HUES64 (cell line): Measurements from ENCODE around the gene APEH. TPM values are rescaled to one million over a fixed set of nuclear protein-coding genes. Genes with fewer than 3 reads are reported as not detected.

Source experiments
- H3K27ac ChIP-seq: 2 replicates; pipeline ENCODE4 v1.7.0; 2013; ENCODE audit warnings: low read depth, low read length, inconsistent platforms
- H3K27me3 ChIP-seq: 2 replicates; pipeline ENCODE4 v1.6.1; 2013; ENCODE audit warnings: mild to moderate bottlenecking, low read length; ENCODE audit not compliant: insufficient read depth
- H3K36me3 ChIP-seq: 2 replicates; pipeline ENCODE4 v1.6.1; 2013; ENCODE audit warnings: mild to moderate bottlenecking, low read length; ENCODE audit not compliant: insufficient read depth
- H3K4me1 ChIP-seq: 2 replicates; pipeline ENCODE4 v1.6.1; 2013; ENCODE audit warnings: mild to moderate bottlenecking, low read length, moderate library complexity; ENCODE audit not compliant: insufficient read depth
- H3K4me3 ChIP-seq: 2 replicates; pipeline ENCODE4 v1.5.1; 2013; ENCODE audit warnings: mild to moderate bottlenecking, low read length, moderate library complexity
- H3K9ac ChIP-seq: 2 replicates; pipeline ENCODE4 v1.6.1; 2013; ENCODE audit warnings: mild to moderate bottlenecking, low read depth, low read length
- H3K9me3 ChIP-seq: 2 replicates; pipeline ENCODE4 v1.6.1; 2013; ENCODE audit warnings: low read depth, low read length; ENCODE audit not compliant: insufficient read depth
- WGBS: fragments of 150-250, 120-280 bp; methylation state at CpG from one replicate; pipeline ENCODE4 v1.1.7; 2013; ENCODE audit warnings: missing lambda C conversion rate; 5-methylcytosine and 5-hydroxymethylcytosine counted together
- polyA plus RNA-seq, 2 experiments: library from polyadenylated mRNA; stranded (reverse); fragments of 50-300 nt; gene quantifications; one replicate each; pipeline ENCODE4 v1.2.3, GENCODE V29; 2013

The APEH gene
- polyA plus RNA-seq (2013, experiment 1 of 2): 106 TPM
- polyA plus RNA-seq (2013, experiment 2 of 2): 112 TPM

- Histone ChIP-seq H3K27ac (peak within 1 kb of the TSS; percentile 97), H3K27me3 (no peaks in the 10 kb centered on the region), H3K9me3 (no peaks in the 10 kb centered on the region), H3K4me1 (0 out of 2 replicates have a peak, but pooled peaks cover 2% of the 10 kb centered on the region), H3K4me3 (peak within 1 kb of the TSS; percentile 89), H3K9ac (peak within 1 kb of the TSS; percentile 81), H3K36me3 (peaks cover 36% of the 10 kb centered on the region)
- under 1% methylated on average over 70 of the region's 71 CpGs for WGBS
Measured at GRCh38 chr3:49673715-49674496, at the start of gene APEH. APEH (plus strand) TSS chr3:49674351; CDS start chr3:49674402, 51 bp downstream.

GRCh38 chr3:49625071-49625470 lies 49.1 kb upstream of the APEH start:
- WGBS: 94% methylated on average over 13 of the region's 13 CpGs

GRCh38 chr3:49626101-49626581 lies 48.0 kb upstream of the APEH start:
- no peaks in the 10 kb centered on the region for H3K9me3 ChIP-seq
- no peak overlapping the region for H3K4me3 ChIP-seq
- WGBS: 86% methylated on average over 8 of the region's 8 CpGs
- no peak overlapping the region for H3K27ac ChIP-seq
- H3K4me1 ChIP-seq: no peaks in the 10 kb centered on the region
- no peaks in the 10 kb centered on the region for H3K27me3 ChIP-seq
- no peaks in the 10 kb centered on the region for H3K36me3 ChIP-seq
- H3K9ac ChIP-seq: no peak overlapping the region

More at GRCh38 chr3:49625071-49625470, 49.1 kb upstream of the APEH start:
- Histone ChIP-seq H3K4me3 (no peak overlapping the region), H3K9me3 (no peaks in the 10 kb centered on the region), H3K9ac (no peak overlapping the region), H3K36me3 (no peaks in the 10 kb centered on the region), H3K27me3 (no peaks in the 10 kb centered on the region), H3K27ac (no peak overlapping the region), H3K4me1 (no peaks in the 10 kb centered on the region)

GRCh38 chr3:49626796-49627195 lies 47.4 kb upstream of the APEH start:
- no peaks in the 10 kb centered on the region for H3K4me1 ChIP-seq
- 100% methylated on average over 1 of the region's 1 CpG for WGBS
- no peaks in the 10 kb centered on the region for H3K9me3 ChIP-seq
- no peak overlapping the region for H3K9ac ChIP-seq
- H3K27me3 ChIP-seq: no peaks in the 10 kb centered on the region
- no peak overlapping the region for H3K4me3 ChIP-seq
- no peak overlapping the region for H3K27ac ChIP-seq
- no peaks in the 10 kb centered on the region for H3K36me3 ChIP-seq

- Histone ChIP-seq H3K9me3 (no peaks in the 10 kb centered on the region), H3K27ac (no peak overlapping the region), H3K9ac (no peak overlapping the region), H3K27me3 (no peaks in the 10 kb centered on the region), H3K4me1 (no peaks in the 10 kb centered on the region), H3K36me3 (no peaks in the 10 kb centered on the region), H3K4me3 (no peak overlapping the region)
- 92% methylated on average over 5 of the region's 5 CpGs for WGBS
Measured at GRCh38 chr3:49627634-49628033, 46.5 kb upstream of the APEH start.

GRCh38 chr3:49628249-49628648 lies 45.9 kb upstream of the APEH start:
- H3K9ac ChIP-seq: no peak overlapping the region
- H3K36me3 ChIP-seq: no peaks in the 10 kb centered on the region
- no peaks in the 10 kb centered on the region for H3K9me3 ChIP-seq
- H3K27me3 ChIP-seq: no peaks in the 10 kb centered on the region
- 92% methylated on average over 2 of the region's 2 CpGs for WGBS
- H3K4me1 ChIP-seq: no peaks in the 10 kb centered on the region
- H3K4me3 ChIP-seq: no peak overlapping the region
- H3K27ac ChIP-seq: no peak overlapping the region

GRCh38 chr3:49629451-49629850 lies 44.7 kb upstream of the APEH start:
- Histone ChIP-seq H3K4me1 (no peaks in the 10 kb centered on the region), H3K27ac (no peak overlapping the region), H3K36me3 (no peaks in the 10 kb centered on the region), H3K4me3 (no peak overlapping the region), H3K9me3 (no peaks in the 10 kb centered on the region), H3K9ac (no peak overlapping the region), H3K27me3 (no peaks in the 10 kb centered on the region)
- WGBS: 90% methylated on average over 4 of the region's 4 CpGs

- no peaks in the 10 kb centered on the region for H3K4me1 ChIP-seq
- no peaks in the 10 kb centered on the region for H3K27me3 ChIP-seq
- no peaks in the 10 kb centered on the region for H3K36me3 ChIP-seq
- no peak overlapping the region for H3K27ac ChIP-seq
- H3K4me3 ChIP-seq: no peak overlapping the region
- H3K9ac ChIP-seq: no peak overlapping the region
- no peaks in the 10 kb centered on the region for H3K9me3 ChIP-seq
- WGBS: 91% methylated on average over 6 of the region's 6 CpGs
Measured at GRCh38 chr3:49629866-49630265, 44.3 kb upstream of the APEH start.

- Histone ChIP-seq H3K9ac (no peak overlapping the region), H3K9me3 (no peaks in the 10 kb centered on the region), H3K4me3 (no peak overlapping the region), H3K4me1 (no peaks in the 10 kb centered on the region), H3K27ac (no peak overlapping the region), H3K36me3 (no peaks in the 10 kb centered on the region), H3K27me3 (no peaks in the 10 kb centered on the region)
- 93% methylated on average over 1 of the region's 1 CpG for whole genome bisulfite sequencing
Measured at GRCh38 chr3:49630784-49631183, 43.4 kb upstream of the APEH start.

GRCh38 chr3:49634736-49635135 lies 39.4 kb upstream of the APEH start:
- H3K4me3 ChIP-seq: no peak overlapping the region
- no peak overlapping the region for H3K9ac ChIP-seq
- 90% methylated on average over 3 of the region's 3 CpGs for WGBS
- H3K27me3 ChIP-seq: no peaks in the 10 kb centered on the region
- H3K4me1 ChIP-seq: no peaks in the 10 kb centered on the region
- H3K27ac ChIP-seq: no peak overlapping the region
- no peaks in the 10 kb centered on the region for H3K9me3 ChIP-seq
- no peaks in the 10 kb centered on the region for H3K36me3 ChIP-seq

- no peaks in the 10 kb centered on the region for H3K36me3 ChIP-seq
- no peaks in the 10 kb centered on the region for H3K4me1 ChIP-seq
- no peak overlapping the region for H3K9ac ChIP-seq
- H3K9me3 ChIP-seq: no peaks in the 10 kb centered on the region
- 74% methylated on average over 7 of the region's 7 CpGs for WGBS
- no peaks in the 10 kb centered on the region for H3K27me3 ChIP-seq
- no peak overlapping the region for H3K27ac ChIP-seq
- no peak overlapping the region for H3K4me3 ChIP-seq
Measured at GRCh38 chr3:49636883-49637609, 37.1 kb upstream of the APEH start.
